GM19324 (cell line): ENCODE data around the gene TNMD.
"Not testable (repeated sequence)": the region's sequence is repeated elsewhere in the genome, so short reads cannot be mapped to it uniquely, and the experiment has no call there.

ENCODE experiments used
- ATAC-seq: cut with Tn5 transposase; IDR thresholded peaks from one replicate; pipeline ENCODE4 v1.9.1; 2021; ENCODE audit warnings: mild to moderate bottlenecking, moderate library complexity; ENCODE audit not compliant: unreplicated experiment, low FRiP score

The TNMD gene

DNA sequence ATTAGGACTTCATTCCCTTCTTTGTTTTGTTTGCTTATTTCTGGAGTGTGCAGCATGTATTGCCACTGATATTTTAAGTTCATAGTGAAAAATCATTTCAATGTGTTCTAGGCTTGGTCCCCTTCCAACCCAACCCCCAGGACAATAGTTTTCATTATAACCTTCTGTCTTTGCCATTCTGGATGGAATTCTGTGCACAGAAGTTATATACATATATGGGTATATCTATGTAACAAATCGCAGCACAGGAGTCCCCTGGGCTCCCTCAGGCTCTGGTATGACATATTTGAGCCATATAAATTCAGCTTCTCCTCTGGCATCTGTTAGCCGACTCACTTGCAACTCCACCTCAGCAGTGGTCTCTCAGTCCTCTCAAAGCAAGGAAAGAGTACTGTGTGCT, at the start of gene TNMD:
TNMD (plus strand) TSS at position 326 of the 400 bp plus-strand sequence. CDS start 83 bp downstream, outside the sequence.
- no peak for ATAC-seq

DNA sequence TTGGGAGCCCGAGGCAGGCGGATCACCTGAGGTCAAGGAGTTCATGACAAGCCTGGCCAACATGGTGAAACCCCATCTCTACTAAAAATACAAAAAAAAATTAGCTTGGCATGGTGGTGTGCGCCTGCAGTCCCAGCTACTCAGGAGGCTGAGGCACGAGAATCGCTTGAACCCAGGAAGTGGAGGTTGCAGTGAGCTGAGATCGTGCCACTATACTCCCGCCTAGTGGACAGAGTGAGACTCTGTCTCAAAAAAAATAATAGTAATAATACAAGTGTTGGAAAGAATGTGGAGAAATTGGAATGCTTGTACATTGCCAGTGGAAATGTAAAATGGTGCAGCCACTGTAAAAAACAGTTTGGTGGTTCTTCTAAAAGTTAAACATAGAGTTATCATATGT, 19.2 kb upstream of the TNMD start:
- ATAC-seq = not testable (repeated sequence)

DNA sequence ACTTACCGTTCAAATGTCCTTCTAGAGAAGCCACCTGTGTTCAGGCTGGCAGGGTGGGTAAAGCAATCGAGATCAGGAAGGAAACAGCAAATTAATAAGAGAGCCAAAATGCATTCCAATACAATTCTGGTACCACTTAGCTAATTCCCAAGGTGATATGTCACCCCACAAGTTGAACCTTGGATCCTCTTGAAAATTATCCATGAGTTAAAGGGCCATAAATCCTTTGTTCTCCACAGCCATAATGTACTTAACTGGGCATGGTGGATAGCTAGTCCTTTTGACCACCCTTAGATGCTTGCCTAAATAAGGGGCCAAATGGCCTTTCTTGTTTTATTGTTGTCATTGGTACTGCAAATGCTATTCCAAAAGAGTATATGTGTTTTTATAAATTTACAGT, 2.0 kb downstream of the TNMD start:
- ATAC-seq = no peak

DNA sequence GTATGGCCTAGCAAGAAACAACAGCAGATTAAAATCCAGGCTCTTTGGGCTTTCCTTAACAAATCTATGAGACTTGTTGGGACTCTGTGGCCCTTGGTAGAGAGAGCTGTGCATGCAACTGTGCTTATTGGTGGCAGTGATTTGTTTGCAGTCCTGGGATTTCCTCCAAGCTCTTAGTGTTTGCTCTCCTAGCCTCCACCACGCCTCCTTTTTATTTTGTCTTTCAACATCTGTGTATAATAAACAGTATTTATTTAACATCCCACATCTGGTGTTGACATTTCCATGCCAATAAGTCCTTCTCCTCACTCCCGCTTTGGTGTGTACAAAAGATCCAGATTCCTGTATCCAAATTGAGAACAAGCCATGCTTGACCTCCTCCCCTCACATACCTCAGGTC, 3.1 kb downstream of the TNMD start:
- no peak for ATAC-seq

DNA sequence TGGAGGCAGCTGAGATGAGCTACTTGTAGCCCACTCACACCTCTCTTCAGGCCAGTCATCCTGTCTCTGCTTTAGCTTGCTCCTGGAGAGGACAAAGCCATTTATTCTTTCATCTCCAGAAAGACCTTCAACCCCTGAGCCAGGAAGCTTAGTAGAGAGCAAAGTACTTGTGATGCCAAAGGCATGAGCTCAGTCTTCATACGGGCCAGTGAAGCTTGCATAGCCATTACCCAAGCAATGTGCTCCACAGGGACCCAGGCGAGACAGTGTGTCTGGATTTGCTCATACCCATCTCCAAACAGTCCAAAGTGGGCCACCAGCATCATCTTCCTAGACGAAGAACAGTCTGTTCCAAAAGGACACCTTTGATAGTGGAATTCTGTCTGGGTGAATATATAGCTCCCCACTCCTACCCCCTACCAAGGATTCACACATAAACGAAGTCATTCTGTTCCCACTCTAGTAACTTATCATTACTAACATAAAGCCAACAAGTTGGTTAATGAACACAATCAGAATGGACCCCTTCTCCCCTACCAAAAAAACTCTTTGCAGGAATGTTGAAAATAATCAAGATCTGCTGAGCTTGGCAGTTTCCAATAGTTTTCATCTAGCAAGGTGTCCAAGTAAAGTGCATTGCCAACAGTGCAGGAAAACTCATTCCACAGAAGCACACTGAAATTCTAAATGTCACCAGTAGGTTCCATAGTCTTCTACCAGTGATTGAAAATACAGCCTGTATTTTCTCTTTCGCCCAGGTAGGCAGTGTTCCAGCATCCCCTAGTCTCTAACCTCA, 6.7 kb downstream of the TNMD start:
- ATAC-seq = no peak

DNA sequence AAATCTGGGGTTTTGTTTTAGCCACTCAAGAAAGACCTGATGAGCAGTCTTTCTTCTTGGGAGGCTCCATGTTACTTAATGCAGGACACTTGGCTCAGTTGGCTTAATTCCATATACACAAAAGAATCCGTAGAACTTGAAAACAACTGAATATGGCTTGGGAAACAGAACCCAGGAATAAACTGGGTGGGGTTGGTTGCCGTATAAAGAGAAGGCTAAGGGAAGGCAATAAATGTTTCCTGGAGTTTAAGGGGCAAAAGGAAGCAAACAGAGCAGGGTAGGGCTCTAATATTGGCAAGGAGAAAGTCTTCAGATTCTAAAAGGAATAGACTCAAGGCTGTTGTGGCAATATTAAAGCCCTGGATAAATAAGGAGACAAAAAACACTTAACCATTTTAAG, 8.4 kb downstream of the TNMD start:
- no peak for ATAC-seq

DNA sequence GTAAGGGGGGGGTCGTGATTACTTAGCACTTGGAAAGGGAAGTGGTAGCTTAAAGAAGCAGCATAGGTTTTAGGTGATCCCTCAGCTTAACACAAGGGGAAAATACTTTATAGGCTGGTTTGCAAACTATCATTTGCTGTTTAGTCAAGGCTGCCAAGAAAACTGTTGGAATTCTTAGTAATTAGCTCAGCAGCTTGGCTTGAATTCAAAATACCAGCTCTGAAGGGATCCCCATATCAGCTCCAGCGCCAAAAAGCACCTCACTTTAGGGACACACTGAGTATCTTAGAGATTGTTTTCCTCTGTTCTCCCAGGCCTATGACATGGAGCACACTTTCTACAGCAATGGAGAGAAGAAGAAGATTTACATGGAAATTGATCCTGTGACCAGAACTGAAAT, 8.8 kb downstream of the TNMD start:
- ATAC-seq = no peak

DNA sequence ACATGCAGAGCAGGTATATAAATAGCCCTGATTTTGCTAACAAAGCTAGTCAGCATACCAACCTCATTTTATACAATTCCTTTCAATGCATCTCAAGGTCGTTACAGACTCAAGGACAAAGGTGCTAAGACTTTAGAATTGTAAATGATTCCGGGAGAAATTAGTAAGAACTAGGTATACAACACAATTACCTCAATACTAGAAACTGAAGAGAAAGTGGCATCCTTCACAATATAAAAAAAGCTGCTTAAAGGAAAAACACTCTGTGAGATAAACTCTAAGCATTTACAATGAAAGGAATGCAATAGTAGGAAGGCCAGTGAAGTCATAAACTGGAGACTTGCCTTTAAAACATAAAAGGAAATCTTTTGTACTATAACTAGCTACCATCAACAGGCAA, 11.9 kb downstream of the TNMD start:
- no peak for ATAC-seq

DNA sequence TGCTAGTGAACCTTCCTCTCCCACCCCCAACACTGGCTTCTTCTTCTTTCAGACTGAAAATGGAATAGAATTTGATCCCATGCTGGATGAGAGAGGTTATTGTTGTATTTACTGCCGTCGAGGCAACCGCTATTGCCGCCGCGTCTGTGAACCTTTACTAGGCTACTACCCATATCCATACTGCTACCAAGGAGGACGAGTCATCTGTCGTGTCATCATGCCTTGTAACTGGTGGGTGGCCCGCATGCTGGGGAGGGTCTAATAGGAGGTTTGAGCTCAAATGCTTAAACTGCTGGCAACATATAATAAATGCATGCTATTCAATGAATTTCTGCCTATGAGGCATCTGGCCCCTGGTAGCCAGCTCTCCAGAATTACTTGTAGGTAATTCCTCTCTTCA, 14.7 kb downstream of the TNMD start:
- ATAC-seq = no peak

DNA sequence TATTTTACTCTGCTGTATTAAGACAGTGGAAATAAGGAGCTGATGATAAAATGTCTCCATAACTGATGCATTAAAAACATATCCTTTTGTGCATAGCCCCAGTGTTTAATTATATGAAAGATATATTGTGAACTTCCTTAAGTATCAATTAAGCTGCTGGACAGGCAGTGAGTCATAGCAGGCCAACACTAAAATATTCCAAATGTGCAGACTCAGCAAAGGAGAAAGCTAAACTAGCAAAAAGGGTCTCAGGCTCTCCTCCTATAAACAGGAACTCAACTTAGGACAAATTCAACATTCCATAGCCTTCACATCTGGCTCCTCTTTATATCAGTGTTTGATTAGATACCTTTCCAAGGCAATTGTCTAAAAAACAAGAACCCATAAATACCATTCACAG, 15.6 kb downstream of the TNMD start:
- ATAC-seq = no peak

DNA sequence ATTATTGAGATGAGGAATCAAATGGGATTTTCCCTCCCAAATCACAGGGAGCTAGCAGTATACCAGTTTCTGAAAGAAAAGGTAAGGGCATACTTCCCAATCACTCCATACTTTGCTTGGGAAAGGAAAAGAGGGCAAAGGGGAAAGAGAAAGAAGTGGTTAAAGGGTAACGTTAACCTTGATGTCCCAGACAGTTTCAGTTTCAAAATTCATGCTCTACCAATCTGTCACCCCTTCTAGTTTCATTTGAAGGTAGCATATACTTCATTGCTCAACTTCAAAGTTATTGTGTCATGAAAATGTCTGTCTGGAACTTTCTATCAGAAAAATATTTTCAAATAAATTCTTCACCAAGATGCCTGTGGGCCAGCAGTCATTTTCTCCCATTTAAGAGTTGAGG, 16.0 kb downstream of the TNMD start:
- ATAC-seq = no peak

DNA sequence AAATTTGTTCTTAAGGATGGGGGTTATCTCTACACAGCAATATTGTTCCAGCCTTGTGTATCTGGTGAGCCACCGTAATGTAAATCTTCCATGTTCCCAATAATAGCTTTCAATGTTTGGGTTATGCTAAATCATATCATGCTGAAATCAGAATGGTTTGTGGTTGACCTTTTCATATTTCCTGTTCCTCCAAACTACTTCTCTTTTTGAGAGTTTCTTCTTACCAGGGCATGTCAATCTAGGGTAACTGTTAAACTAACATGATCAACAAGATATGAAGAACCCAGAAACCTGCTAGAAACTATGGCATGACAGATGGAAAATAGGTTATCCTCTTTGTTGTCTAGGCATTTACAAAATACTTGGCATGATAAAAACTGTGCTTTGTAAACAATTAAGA, 22.0 kb downstream of the TNMD start:
- no peak for ATAC-seq

DNA sequence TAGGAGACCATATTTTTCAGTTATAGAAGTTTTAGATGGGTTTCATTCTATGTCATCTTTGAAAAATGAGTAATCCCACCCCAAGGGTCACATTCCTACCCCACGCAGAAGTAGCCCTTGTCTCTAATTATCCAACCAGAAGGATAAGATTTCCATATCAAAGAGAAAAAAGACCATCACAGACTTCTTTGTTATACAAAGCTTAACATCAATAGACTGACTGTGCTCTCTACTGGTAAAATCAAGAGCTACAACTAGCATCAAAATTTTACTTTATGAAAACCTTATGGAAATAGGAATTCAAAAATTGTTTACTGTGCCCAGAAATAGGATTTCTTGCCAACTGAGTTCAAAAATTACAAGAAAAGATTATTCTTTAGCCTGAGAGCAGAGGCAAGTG, 24.9 kb downstream of the TNMD start:
- no peak for ATAC-seq

DNA sequence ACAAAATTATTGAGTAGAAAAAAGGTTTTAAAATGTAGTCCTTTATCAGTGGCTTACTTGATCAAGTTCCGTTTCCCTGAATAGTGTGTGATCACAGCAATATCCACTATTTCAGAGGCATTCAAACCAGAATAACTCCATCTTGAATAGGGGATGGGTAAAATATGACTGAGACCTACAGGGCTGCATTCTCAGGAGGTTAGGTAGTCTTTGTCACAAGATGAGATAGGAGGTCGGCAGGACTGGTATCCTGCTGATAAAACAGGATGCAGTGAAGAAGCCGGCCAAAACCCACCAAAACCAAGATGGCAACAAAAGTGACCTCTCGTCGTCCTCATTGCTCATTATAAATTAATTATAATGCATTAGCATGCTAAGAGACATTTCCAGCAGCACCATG, 27.2 kb downstream of the TNMD start:
- ATAC-seq = no peak

DNA sequence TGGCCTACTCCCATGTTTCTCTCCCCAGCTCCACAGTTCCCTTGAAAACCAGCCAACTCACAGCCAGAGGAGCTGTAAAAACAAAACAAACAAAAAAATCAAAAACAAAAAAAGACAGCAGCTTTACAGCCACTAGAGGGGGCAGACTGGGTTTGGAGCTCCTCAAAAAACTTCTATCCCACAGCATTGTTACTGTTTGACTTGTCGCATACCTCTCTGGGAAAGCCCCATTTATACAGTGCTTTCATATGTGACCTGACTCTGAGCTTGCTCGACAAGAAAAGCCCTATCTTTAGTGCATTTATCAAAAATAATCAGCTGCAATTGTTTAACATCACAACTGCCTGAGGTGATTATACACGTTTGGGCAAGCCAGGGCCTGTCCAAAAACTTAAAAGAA, 30.3 kb downstream of the TNMD start:
- ATAC-seq = peak; percentile 56

DNA sequence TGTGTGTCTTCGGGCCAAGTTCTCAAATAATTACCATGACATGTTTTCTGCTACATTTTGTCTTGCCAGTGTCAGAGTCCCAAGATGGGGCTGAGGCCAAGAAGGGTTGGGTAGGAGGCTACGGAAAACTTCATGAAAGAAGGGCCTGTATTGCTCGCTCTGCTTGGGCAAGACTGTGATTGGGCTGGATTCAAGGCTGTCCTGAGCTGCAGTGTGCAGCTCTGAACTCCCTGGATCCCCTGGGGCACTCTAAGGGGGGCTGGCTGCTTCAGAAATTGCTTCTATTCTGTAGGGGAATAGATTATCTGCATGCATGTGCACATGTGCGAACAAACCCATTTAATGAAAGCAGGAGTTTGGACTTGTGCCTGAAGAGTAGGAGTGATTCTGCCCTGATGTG, 38.3 kb downstream of the TNMD start:
- ATAC-seq = no peak

DNA sequence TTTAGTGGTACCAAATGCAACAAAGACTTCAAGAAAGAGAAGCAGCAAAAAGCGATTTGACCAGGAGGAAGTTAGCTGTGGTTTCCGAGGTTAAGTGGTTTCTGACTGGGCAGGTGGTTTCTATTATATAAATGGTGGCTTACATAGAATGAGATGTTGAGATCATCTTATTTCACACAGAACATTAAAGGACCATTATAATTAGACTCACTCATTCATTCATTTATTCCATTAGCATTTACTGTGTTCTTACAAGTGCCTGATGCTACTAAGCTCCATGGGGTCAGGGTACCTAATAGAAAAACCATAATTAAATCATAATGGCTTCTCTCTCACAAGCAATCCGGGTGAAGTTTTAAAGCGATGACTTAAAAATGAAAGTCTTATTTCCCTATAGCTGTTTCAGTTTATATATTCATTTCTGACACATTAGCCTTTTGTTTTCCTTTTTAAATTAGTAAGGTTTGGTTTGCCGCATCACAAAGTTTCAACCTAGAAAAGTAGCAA, 41.3 kb downstream of the TNMD start:
- peak; percentile 88 for ATAC-seq

DNA sequence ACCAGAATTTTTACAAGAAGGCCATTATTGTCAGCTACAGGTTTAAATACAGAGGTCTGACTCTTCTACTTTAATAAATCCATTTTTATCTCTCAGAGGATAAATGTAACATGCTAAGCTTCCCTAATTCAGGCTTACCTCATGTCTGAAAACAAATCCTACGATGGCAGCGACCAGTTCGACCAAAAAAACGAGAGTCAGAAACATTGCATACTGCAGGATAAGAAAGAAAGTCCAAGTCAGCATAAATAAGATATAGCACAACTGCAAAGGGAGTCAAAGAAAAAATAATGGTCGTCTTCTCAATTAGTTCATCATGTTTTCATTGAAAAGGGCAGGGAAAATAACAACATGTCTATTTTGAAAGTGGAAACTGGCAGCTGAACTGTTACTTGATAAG, 50.3 kb downstream of the TNMD start:
- no peak for ATAC-seq

DNA sequence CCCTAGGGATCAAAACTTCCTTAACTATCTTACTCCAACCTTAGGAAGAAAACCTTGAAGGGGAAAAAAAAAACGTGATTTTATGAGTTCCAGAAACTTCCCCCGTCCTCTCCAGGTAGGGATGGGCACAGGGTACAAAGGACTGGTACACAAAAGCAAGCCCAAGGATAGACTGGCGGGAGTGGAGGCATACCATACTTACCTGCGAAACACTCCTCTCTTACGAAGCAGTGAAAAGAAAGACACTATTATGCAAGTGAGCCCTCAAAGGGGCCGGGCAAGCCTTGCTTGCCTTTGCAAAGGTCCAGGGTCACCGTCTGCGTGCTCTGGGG, 51.2 kb downstream of the TNMD start:
- no peak for ATAC-seq

DNA sequence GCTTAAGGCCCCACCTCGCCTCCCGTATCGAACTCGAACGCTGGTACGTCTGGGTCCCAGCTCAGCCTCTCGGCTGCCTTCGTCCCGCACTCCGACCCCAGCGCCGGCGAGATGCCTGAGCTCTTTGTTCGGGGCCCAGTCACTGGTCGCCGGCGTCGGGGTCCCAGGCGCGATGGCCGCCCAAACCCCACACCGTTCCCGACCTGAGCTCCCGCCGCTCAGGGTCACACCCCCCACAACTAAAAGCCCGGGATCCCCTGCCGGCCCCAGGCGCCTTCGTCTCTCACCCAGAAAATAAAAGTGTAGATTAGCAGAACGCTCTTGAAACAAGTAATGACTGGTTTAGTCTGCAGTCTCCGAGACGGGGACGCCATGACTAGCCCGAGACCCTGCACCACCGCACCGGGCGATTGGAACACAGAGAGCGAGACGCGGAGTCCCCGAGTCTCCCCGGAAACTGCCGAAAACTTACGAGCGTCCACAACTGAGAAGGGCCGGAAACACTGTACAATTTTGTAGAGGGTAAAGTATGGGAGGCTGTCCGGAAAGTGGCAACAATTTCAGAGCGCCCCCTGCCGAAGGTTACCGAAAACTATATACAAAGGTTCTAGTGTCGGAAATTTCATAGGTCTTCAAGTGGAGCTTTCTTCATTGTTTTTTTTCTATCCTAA, 51.7 kb downstream of the TNMD start, which contains the start of gene TSPAN6:
TSPAN6 (minus strand) TSS at position 486 of the 671 bp plus-strand sequence; CDS start at position 374, 112 bp downstream.
- peak; percentile 56 for ATAC-seq

DNA sequence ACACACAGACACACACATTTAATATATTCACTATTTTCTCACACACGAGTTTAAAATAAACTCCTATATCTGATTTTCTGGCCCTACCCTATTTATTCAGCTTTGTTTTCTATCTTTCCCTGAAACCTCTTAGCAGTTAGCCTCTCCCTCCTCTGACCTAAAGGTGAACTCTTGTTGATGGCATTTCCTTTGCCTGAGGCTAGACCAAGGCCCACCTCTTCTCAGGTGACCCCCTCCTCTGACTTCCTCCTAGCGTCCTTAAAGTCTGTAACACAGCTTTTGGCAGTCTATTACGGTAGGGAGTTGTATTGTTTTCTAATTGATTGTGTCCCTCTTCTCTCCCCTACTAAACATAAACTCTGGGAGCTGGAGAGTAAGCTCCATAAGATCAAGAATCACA, 57.6 kb downstream of the TNMD start:
- ATAC-seq = no peak

DNA sequence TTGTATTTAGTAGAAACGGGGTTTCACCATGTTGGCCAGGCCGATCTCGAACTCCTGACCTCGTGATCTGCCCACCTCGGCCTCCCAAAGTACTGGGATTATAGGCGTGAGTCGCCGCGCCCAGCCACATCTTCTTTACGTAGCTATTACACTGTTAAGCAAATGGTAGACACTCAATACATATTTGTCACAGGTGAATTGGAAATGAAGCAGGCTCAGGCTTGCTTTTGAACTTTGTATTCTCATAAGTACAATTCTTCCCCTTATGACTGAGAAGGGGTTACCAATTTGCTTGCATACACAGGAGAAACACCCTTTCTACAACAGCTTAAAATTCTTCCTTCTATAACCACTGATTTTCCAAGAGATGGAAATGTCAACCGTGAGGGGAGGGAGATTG, 58.5 kb downstream of the TNMD start:
- no peak for ATAC-seq
